ENCODE results near the gene BCR. TPM values are rescaled to one million over a fixed set of nuclear protein-coding genes. Genes with fewer than 3 reads are reported as not detected.

Gene BCR
- total RNA-seq, 4 donors from 2014 or later, result 36.9 to 514 (median 91.0) TPM

DNA sequence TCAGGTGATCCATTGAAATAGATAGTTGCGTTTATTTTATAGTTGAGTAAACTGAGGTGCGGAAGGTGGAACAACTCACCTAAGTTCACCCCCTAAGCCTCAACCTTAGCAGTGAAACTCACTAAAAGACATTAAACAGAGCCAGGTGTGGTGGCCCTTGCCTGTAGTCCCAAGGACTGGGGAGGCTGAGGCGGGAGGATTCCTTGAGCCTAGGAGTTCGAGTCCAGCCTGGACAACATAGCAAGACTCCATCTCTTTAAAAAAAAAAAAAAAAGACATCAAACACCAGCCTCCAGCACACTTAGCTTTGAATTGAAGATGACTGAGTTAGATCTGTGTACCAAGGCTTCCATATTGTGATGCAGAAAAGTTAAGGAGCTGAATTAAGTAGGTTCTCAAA lies 35.9 kb upstream of the BCR start:
- Histone ChIP-seq H3K4me3 (peak overlapping the region in 2 of 4 donors; percentile 35 to 44), H3K4me1 (peaks cover 16 to 45% (median 32%) of the 10 kb centered on the region in 4 donors)

DNA sequence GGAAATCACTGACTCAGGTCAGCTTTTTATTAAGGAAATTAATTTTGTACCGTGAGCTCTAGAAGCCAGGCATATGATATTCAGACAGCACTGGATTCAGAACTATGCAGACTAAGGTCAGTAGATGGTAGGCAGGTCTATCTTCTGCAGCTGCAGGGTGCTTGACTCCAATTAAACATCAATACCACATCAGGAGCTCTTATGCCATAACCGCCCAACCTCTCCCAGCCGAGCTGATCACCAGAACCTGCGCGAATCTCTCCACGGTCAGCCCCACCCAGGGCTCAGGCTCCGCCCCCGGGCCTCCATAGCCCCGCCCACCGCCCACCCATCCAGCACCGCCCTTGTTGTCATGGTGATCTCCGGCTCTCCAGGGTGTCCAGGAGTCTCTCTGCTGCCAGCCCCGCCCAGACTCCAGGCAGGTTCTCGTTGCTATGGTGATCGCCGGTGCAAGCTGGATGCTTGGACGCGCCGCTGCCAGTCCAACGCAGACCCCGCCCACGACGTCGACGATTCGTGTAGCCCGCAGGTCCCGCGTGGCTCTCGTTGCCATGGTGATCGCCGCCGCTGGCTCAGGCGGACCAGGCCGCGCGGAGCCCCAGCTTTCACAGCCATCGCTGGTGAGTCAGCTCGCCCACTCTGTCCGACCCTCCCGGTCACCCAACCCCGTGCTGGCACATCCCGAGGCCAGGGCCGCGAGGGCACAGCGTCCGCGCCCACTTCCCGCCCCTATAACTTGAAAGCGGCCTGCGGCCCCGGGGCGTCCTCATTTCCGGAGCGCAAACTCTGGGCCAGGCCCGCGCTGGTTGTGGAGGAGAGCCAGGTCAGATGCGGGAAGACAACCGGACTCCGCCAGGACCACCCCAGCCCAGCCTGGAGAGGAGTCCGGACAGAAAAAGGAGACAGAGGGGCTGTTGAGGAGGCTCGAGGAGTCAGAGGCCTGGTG lies 35.1 kb upstream of the BCR start, which contains the start of gene RAB36:
TSS of gene RAB36 (plus strand) at position 546 of the 946 bp plus-strand sequence. CDS start 1,140 bp downstream, outside the sequence.
- Histone ChIP-seq H3K27me3 (no peaks in the 10 kb centered on the region), H3K27ac (peak within 1 kb of the TSS; percentile 71 to 85 (median 80)), H3K4me1 (peaks cover 16 to 45% (median 32%) of the 10 kb centered on the region in 4 donors), H3K4me3 (peak within 1 kb of the TSS; percentile 21 to 44 (median 31)), H3K9me3 (no peaks in the 10 kb centered on the region), H3K36me3 (no peaks in the 10 kb centered on the region)
- TF ChIP-seq, protein P1, sequence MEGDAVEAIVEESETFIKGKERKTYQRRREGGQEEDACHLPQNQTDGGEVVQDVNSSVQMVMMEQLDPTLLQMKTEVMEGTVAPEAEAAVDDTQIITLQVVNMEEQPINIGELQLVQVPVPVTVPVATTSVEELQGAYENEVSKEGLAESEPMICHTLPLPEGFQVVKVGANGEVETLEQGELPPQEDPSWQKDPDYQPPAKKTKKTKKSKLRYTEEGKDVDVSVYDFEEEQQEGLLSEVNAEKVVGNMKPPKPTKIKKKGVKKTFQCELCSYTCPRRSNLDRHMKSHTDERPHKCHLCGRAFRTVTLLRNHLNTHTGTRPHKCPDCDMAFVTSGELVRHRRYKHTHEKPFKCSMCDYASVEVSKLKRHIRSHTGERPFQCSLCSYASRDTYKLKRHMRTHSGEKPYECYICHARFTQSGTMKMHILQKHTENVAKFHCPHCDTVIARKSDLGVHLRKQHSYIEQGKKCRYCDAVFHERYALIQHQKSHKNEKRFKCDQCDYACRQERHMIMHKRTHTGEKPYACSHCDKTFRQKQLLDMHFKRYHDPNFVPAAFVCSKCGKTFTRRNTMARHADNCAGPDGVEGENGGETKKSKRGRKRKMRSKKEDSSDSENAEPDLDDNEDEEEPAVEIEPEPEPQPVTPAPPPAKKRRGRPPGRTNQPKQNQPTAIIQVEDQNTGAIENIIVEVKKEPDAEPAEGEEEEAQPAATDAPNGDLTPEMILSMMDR (IDR thresholded peaks at IDR 0.05), result no peak
- TF ChIP-seq POLR2A (IDR thresholded peaks at IDR 0.05) (peak; percentile 61), POLR2AphosphoS5 (IDR thresholded peaks at IDR 0.05) (peak in 2 of 3 donors; percentile 14 to 34), EP300 (IDR thresholded peaks at IDR 0.05; ENCODE audit: low read depth) (no peak)
- 9 to 20% methylated on average over 1 to 55 of the region's 62 CpGs for WGBS, 2 donors (ENCODE audit: low coverage in 1 of 2)
- in situ Hi-C loops (cut with MboI; ENCODE audit: low pct_ligation_motif_present in 1 of 4, low pct_unique_long_range_greater_than_20kb in 1 of 4, low sequenced_read_pairs in 3 of 4) (no loop called here), intact Hi-C loops (cut with DNase I; ENCODE audit: low total_unique reads) (no loop called here)
- peak; percentile 98 for DNase-seq

More for the DNA sequence above, 35.9 kb upstream of the BCR start:
- WGBS, 2 donors (ENCODE audit: low coverage in 1 of 2), result 78 to 88% methylated on average over 3 to 4 of the region's 4 CpGs
- Histone ChIP-seq H3K27me3 (no peaks in the 10 kb centered on the region), H3K27ac (peak overlapping the region; percentile 71 to 85 (median 80)), H3K9me3 (no peaks in the 10 kb centered on the region), H3K36me3 (no peaks in the 10 kb centered on the region)
- intact Hi-C loops (cut with DNase I; ENCODE audit: low total_unique reads), result no loop called here
- TF ChIP-seq POLR2A (IDR thresholded peaks at IDR 0.05) (no peak), EP300 (IDR thresholded peaks at IDR 0.05; ENCODE audit: low read depth) (no peak), POLR2AphosphoS5 (IDR thresholded peaks at IDR 0.05) (no peak)
- TF ChIP-seq, protein P1 (IDR thresholded peaks at IDR 0.05), result no peak
- in situ Hi-C loops (cut with MboI; ENCODE audit: low pct_ligation_motif_present in 1 of 4, low pct_unique_long_range_greater_than_20kb in 1 of 4, low sequenced_read_pairs in 3 of 4), result no loop called here
- DNase-seq, result no peak

DNA sequence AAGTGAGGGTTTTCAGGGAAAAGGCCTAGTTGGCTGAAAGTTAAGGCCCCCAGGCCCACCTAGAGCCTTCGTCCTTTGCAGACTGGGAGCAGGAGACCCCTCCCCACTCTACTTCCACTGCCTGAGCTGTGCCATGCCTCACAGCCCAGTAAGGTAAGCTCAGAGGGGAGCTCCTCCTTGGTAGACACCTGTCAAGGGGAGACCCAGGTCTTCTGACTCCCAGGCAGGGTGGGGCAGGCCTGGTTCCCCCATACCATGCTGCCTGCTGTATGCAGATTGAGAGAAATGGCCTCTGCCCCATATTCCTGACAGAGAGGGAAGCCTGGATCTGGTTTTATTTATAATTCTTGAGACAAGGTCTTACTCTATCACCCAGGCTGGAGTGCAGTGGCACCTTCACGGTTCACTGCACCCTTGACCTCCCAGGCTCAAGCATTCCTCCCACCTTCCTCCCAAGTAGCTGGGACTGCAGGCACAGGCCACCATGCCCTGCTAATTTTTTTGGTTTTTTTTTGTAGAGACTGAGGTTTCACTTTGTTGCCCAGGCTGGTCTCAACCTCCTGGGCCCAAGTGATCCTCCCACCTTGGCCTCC lies 34.3 kb upstream of the BCR start:
- intact Hi-C loops (cut with DNase I; ENCODE audit: low total_unique reads), result no loop called here
- Histone ChIP-seq H3K9me3 (no peaks in the 10 kb centered on the region), H3K36me3 (no peaks in the 10 kb centered on the region), H3K4me1 (peaks cover 16 to 45% (median 32%) of the 10 kb centered on the region in 4 donors), H3K4me3 (peak overlapping the region in 3 of 4 donors; percentile 21 to 44 (median 35)), H3K27me3 (no peaks in the 10 kb centered on the region), H3K27ac (peak overlapping the region; percentile 71 to 85 (median 80))
- TF ChIP-seq POLR2A (IDR thresholded peaks at IDR 0.05), result no peak
- TF ChIP-seq POLR2AphosphoS5 (IDR thresholded peaks at IDR 0.05), result no peak
- TF ChIP-seq, protein P1 (IDR thresholded peaks at IDR 0.05), result no peak
- no peak for TF ChIP-seq EP300 (IDR thresholded peaks at IDR 0.05; ENCODE audit: low read depth)
- in situ Hi-C loops (cut with MboI; ENCODE audit: low pct_ligation_motif_present in 1 of 4, low pct_unique_long_range_greater_than_20kb in 1 of 4, low sequenced_read_pairs in 3 of 4), result no loop called here
- WGBS, 2 donors (ENCODE audit: low coverage in 1 of 2), result 71% methylated on average over 2 of the region's 2 CpGs; no CpG with 5 or more reads in 1 of the 2 donors
- no peak for DNase-seq

Data from transverse colon (tissue), 4 donors.